ACC112 (cell line): Measurements from ENCODE around the gene GPER1.

Experiments used
- H2AFZ ChIP-seq: fragments of 200-600 bp; sonication (generic); one replicate; pipeline ENCODE4 v1.6.0; 2017; ENCODE audit warnings: antibody characterized with exemption, low read length; ENCODE audit not compliant: unreplicated experiment
- H3K27ac ChIP-seq: fragments of 200-600 bp; sonication (generic); 2 replicates; pipeline ENCODE4 v1.5.1; 2014; ENCODE audit warnings: low read depth, mild to moderate bottlenecking, antibody characterized with exemption, low read length, moderate library complexity
- H3K27me3 ChIP-seq: fragments of 200-600 bp; sonication (generic); 2 replicates; pipeline ENCODE4 v1.6.1; 2014; ENCODE audit warnings: mild to moderate bottlenecking, antibody characterized with exemption, low read length, moderate library complexity, mixed read lengths; ENCODE audit not compliant: insufficient read depth
- H3K36me3 ChIP-seq: fragments of 200-600 bp; sonication (generic); 2 replicates; pipeline ENCODE4 v1.6.1; 2016; ENCODE audit warnings: mild to moderate bottlenecking, antibody characterized with exemption, low read length, moderate library complexity, mixed read lengths; ENCODE audit not compliant: insufficient read depth
- H3K4me1 ChIP-seq: fragments of 200-600 bp; sonication (generic); one replicate; pipeline ENCODE4 v1.6.1; 2016; ENCODE audit warnings: low read length, mixed read lengths; ENCODE audit not compliant: insufficient read depth, unreplicated experiment, control insufficient read depth
- H3K4me3 ChIP-seq: fragments of 200-600 bp; sonication (generic); 2 replicates; pipeline ENCODE4 v1.5.1; 2014; ENCODE audit warnings: mild to moderate bottlenecking, low read depth, low read length
- H3K79me2 ChIP-seq: fragments of 200-600 bp; sonication (generic); one replicate; pipeline ENCODE4 v1.6.0; 2016; ENCODE audit warnings: low read length; ENCODE audit not compliant: control insufficient read depth, unreplicated experiment, insufficient read depth

Gene GPER1

DNA sequence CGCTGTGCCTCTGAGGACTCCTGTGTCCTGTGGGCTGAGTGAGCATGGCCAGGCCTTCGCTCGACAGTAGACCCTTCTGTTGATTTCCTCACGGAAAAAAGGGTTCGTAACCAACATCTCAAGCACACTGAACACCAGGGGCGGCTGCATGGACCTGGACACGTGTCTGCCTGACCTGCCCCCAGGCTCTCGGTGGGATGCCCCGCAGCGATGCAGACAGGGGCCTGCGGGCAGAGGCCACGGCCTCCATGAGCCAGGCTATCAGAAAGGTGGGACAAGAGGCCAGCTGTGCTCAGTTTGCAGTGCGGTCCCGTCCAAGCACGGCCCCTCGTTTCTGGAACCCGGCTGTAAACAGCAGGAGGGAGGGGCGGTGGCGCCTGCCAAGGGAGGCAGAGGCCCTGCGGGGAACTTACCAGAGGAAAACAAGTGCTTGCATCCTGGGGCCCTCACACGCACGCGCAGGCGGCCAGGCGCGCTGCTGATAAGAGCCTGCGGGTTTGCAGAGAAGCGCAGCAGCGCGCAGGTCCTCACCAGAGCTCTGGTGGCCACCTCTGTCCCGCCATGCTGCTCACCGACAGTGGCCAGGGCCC is 33.0 kb upstream of the GPER1 start:
- no peaks in the 10 kb centered on the region for H3K36me3 ChIP-seq
- H3K27me3 ChIP-seq = no peaks in the 10 kb centered on the region
- no peak overlapping the region for H3K4me3 ChIP-seq
- no peak overlapping the region for H2AFZ ChIP-seq
- no peaks in the 10 kb centered on the region for H3K4me1 ChIP-seq
- H3K79me2 ChIP-seq = no peaks in the 10 kb centered on the region
- no peak overlapping the region for H3K27ac ChIP-seq

DNA sequence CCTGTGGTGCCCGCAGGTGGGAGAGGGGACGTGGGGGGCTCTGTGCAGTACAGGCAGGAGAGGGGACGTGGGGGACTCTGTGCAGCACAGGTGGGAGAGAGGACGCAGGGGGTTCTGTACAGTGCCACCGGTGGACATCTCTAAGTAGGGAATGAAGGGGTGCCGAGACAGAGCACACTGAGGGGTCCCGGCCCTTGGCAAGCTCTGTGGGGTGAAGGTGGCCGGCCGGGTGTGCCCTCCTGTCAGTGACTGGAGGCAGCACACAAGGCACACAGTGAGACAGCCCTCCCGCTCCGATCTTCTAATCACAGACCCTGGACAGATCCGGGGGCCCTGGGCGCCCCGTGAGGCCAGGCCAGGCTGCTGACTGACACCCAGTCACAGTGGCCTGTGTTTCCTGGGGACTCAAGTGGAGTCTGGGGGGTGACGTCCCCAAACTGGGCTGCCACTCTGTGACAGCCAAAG is 32.4 kb upstream of the GPER1 start:
- H2AFZ ChIP-seq = no peak overlapping the region
- H3K4me3 ChIP-seq = no peak overlapping the region
- H3K27me3 ChIP-seq = no peaks in the 10 kb centered on the region
- no peaks in the 10 kb centered on the region for H3K79me2 ChIP-seq
- H3K36me3 ChIP-seq = no peaks in the 10 kb centered on the region
- H3K27ac ChIP-seq = no peak overlapping the region
- H3K4me1 ChIP-seq = no peaks in the 10 kb centered on the region

DNA sequence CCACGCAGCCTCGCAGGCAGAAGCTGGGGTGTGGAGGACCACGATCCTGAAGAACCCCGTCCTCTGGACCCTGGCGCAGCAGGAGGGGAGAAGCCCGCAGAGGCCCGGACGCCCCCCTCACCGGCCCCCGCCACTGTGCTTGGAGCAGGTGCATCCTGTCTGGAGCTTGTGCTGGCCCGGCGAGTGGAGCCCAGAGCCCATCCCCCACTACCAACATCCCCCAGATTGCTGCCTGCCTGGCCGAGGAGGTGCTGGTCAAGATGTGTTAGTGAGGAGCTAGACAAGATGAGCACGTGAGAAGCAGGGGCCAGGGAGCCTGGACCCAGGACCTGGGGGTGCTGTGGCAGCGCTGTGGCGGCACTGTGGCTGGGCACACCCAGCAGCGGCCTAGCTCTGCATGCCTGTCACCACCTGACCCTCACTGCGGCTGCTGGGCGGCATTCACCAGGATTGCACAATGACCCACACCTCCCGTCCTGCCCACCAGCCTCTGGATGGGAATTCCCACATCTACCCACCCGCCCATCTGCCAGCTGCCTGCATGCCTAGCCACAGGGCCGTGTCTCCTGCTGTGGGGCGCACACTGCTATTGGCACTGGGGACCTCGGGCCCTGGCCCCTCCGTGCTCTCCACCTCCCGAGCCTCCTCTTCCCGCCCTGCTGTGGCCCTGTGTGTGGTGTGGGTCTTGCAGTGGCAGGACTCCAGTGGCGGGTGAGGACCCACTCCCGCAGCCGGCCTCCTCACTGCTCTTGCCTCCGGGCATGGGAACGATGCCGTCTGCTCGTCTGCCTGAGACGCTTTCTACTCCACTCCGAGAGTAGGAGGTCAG is 31.7 kb upstream of the GPER1 start:
- Histone ChIP-seq H3K4me3 (no peak overlapping the region), H3K27ac (no peak overlapping the region), H3K79me2 (no peaks in the 10 kb centered on the region), H3K4me1 (no peaks in the 10 kb centered on the region), H3K27me3 (no peaks in the 10 kb centered on the region), H2AFZ (no peak overlapping the region), H3K36me3 (no peaks in the 10 kb centered on the region)

DNA sequence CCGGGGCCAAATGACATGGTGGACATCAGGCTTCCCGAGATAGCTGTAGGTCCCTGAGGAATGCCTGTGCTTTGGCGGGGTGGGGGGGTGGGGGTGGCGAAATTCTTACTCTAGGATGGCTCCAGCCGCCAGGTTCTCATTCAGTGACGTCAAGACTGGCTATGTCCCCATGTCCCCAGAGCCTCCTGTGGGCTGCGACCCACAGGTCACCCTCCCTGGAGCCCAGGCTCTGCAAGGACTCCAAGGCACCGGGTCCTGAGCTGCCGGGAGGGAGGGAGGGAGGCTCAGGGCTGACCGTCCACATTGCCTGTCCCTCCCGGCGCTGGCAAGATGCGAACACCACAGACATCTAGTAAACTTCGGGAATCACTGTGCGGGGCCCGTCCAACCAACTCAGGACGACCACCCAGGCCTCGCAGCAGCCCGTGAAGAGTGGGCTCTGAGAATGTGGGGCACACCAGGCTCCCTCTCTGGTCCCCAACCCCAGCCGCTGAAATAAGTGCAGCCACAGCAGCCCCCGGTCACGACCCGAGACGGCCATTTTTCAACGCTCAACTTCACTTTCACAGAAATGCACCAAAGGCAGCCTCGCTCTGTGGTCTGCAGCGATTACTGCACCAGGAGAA is 31.0 kb upstream of the GPER1 start:
- no peaks in the 10 kb centered on the region for H3K79me2 ChIP-seq
- no peaks in the 10 kb centered on the region for H3K36me3 ChIP-seq
- no peaks in the 10 kb centered on the region for H3K4me1 ChIP-seq
- H3K27me3 ChIP-seq = no peaks in the 10 kb centered on the region
- H3K4me3 ChIP-seq = no peak overlapping the region
- no peak overlapping the region for H3K27ac ChIP-seq
- H2AFZ ChIP-seq = no peak overlapping the region

DNA sequence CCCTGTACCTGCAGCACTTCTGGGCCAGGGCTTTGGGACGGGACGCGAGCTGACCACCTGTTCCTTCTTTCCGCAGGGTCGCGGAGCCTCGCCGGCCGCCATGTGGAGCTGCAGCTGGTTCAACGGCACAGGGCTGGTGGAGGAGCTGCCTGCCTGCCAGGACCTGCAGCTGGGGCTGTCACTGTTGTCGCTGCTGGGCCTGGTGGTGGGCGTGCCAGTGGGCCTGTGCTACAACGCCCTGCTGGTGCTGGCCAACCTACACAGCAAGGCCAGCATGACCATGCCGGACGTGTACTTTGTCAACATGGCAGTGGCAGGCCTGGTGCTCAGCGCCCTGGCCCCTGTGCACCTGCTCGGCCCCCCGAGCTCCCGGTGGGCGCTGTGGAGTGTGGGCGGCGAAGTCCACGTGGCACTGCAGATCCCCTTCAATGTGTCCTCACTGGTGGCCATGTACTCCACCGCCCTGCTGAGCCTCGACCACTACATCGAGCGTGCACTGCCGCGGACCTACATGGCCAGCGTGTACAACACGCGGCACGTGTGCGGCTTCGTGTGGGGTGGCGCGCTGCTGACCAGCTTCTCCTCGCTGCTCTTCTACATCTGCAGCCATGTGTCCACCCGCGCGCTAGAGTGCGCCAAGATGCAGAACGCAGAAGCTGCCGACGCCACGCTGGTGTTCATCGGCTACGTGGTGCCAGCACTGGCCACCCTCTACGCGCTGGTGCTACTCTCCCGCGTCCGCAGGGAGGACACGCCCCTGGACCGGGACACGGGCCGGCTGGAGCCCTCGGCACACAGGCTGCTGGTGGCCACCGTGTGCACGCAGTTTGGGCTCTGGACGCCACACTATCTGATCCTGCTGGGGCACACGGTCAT is 30.3 kb upstream of the GPER1 start:
- Histone ChIP-seq H3K4me3 (no peak overlapping the region), H3K36me3 (no peaks in the 10 kb centered on the region), H3K27ac (no peak overlapping the region), H3K4me1 (no peaks in the 10 kb centered on the region), H3K79me2 (no peaks in the 10 kb centered on the region), H3K27me3 (no peaks in the 10 kb centered on the region), H2AFZ (no peak overlapping the region)

DNA sequence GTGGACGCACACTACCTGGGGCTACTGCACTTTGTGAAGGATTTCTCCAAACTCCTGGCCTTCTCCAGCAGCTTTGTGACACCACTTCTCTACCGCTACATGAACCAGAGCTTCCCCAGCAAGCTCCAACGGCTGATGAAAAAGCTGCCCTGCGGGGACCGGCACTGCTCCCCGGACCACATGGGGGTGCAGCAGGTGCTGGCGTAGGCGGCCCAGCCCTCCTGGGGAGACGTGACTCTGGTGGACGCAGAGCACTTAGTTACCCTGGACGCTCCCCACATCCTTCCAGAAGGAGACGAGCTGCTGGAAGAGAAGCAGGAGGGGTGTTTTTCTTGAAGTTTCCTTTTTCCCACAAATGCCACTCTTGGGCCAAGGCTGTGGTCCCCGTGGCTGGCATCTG is 29.6 kb upstream of the GPER1 start:
- Histone ChIP-seq H3K4me1 (no peaks in the 10 kb centered on the region), H2AFZ (no peak overlapping the region), H3K4me3 (no peak overlapping the region), H3K27ac (no peak overlapping the region), H3K36me3 (no peaks in the 10 kb centered on the region), H3K27me3 (no peaks in the 10 kb centered on the region), H3K79me2 (no peaks in the 10 kb centered on the region)

DNA sequence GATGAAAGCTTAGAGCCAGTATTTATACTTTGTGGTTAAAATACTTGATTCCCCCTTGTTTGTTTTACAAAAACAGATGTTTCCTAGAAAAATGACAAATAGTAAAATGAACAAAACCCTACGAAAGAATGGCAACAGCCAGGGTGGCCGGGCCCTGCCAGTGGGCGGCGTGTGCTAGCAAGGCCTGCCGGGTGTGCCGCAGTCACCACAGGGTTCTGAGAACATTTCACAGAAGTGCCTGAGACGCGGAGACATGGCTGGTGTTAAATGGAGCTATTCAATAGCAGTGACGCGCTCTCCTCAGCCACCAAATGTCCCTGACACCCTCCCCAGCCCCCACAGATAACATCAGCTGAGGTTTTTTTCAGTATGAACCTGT is 29.1 kb upstream of the GPER1 start:
- no peak overlapping the region for H3K4me3 ChIP-seq

DNA sequence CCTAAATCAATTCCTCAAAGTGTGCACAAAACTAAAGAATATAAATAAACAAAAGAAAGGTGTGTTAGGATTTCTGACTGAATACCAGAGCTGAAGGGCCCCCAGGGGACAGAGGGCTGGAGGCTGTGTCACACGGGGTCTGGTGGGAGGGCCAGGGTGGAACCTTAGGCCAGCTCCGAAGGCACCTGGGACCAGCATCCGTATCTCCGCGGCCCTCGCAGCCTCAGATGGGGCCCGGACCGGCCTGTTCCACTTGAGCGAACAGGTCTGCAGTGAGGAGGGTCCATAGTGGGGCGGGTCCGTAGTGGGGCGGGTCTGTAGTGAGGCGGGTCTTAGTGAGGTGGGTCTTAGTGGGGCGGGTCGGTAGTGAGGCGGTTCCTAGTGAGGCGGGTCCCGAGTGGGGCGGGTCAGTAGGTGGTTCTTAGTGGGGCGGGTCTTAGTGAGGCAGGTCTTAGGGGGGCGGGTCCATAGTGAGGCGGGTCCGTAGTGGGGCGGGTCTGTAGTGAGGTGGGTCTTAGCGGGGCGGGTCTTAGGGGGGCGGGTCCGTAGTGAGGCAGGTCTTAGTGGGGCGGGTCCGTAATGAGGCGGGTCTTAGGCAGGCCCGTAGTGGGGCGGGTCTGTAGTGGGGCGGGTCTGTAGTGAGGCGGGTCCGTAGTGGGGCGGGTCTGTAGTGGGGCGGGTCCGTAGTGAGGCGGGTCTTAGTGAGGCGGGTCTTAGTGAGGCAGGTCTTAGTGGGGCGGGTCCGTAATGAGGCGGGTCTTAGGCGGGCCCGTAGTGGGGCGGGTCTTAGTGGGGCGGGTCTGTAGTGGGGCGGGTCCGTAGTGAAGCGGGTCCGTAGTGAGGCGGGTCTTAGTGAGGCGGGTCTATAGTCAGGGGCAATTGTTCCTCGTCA is 28.5 kb upstream of the GPER1 start:
- Histone ChIP-seq H3K79me2 (no peaks in the 10 kb centered on the region), H3K27ac (no peak overlapping the region), H2AFZ (no peak overlapping the region), H3K4me3 (no peak overlapping the region), H3K27me3 (no peaks in the 10 kb centered on the region), H3K36me3 (no peaks in the 10 kb centered on the region), H3K4me1 (no peaks in the 10 kb centered on the region)

More for the DNA sequence above, 29.1 kb upstream of the GPER1 start:
- no peaks in the 10 kb centered on the region for H3K36me3 ChIP-seq
- no peaks in the 10 kb centered on the region for H3K4me1 ChIP-seq
- no peaks in the 10 kb centered on the region for H3K27me3 ChIP-seq
- no peak overlapping the region for H2AFZ ChIP-seq
- no peak overlapping the region for H3K27ac ChIP-seq
- H3K79me2 ChIP-seq = no peaks in the 10 kb centered on the region

DNA sequence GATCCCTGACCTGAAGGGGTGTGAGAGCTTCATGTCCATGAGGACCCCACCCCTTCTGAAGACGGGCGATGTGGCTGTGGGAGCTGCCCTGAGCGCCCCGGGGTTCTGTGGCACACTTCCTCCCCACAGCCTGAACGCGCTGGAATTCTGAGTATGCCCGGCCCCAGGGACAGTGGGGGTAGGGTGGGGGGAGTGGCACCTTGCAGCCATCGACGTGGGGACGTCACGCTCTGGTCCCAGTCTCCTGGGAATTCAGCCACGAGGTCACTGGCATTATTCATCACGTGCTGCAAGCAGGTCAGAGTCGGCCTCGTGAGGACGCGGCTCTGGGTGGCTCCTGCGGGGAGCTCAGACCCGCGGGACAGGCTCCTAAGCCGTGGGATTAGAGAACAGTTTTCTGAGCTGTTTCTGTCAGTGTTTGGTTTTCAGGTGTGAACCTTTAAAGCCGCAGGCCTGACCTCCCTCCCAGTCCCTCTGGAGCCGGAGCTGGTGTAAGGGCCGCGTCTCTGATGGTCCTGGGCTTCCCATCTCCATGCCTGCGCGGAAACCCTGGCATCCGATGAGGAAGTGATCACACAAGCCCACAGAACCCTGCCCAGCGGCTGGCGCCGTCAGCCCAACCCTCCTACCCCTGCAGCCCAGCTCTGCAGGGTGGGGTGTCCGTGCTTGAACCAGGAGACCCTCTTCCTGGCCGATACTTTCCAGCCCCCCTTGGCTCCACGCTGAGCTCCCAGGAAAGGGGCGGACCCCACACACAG is 27.4 kb upstream of the GPER1 start:
- Histone ChIP-seq H3K4me3 (no peak overlapping the region), H3K27ac (no peak overlapping the region), H3K27me3 (no peaks in the 10 kb centered on the region), H3K79me2 (no peaks in the 10 kb centered on the region), H2AFZ (no peak overlapping the region), H3K36me3 (no peaks in the 10 kb centered on the region), H3K4me1 (no peaks in the 10 kb centered on the region)
